Aorta (tissue), 4 donors: Measurements from ENCODE around the gene PLBD2. TPM values are rescaled to one million over a fixed set of nuclear protein-coding genes. Genes with fewer than 3 reads are reported as not detected.

Source experiments
- polyA plus RNA-seq, 2 donors: library from polyadenylated mRNA; stranded (reverse); fragments of 200-250 nt; gene quantifications; one replicate each; pipeline ENCODE4 v1.2.3, GENCODE V29; 2013
- total RNA-seq, 2 donors: library from RNA; stranded (reverse); fragmentation: NEBNext Ultra II Directional; extraction: Animal tissue kit (Norgen Biotek cat#: 25700); gene quantifications; one replicate each; pipeline ENCODE4 v1.2.1, GENCODE V29; 2021
- donor health status: healthy with polysubstance abuse.
- donor health status: Bipolar disorder and iron deficiency.
- donor health status: DM: no; HTN: no; CAD: no.
- donor health status: DM: yes; HTN: yes; CAD: no.

Gene PLBD2
- total and polyA plus RNA-seq, 4 donors, result 11.6 to 76.1 (median 46.1) TPM

Other genes starting within 250 kb of the PLBD2 start
- gene RASAL1, start 222.8 kb upstream of the PLBD2 start, total RNA-seq, result not detected
- gene RASAL1, start 222.8 kb upstream of the PLBD2 start, polyA plus RNA-seq, result not detected
- gene CFAP73, start 208.9 kb upstream of the PLBD2 start, total RNA-seq, result not detected
- gene CFAP73, start 208.9 kb upstream of the PLBD2 start, polyA plus RNA-seq, result under 1 TPM in 1 of 2 donors, not detected in 1; 0.10 TPM
- 10 to 100 TPM; 47.2 to 48.6 TPM for gene DDX54, start 173.1 kb upstream of the PLBD2 start, total RNA-seq
- gene DDX54, start 173.1 kb upstream of the PLBD2 start, polyA plus RNA-seq, result 10 to 100 TPM; 12.6 to 70.8 TPM
- 10 to 100 TPM in 1 of 2 donors, 1 to 10 TPM in 1; 6.1 to 10.0 TPM for gene RITA1, start 172.9 kb upstream of the PLBD2 start, total RNA-seq
- gene RITA1, start 172.9 kb upstream of the PLBD2 start, polyA plus RNA-seq, result 10 to 100 TPM; 10.8 to 11.5 TPM
- 100 to 1,000 TPM in 1 of 2 donors, 10 to 100 TPM in 1; 65.9 to 128 TPM for gene TPCN1, start 137.1 kb upstream of the PLBD2 start, total RNA-seq
- gene TPCN1, start 137.1 kb upstream of the PLBD2 start, polyA plus RNA-seq, result 100 to 1,000 TPM in 1 of 2 donors, 10 to 100 TPM in 1; 21.4 to 108 TPM
- gene SLC8B1, start 23.5 kb upstream of the PLBD2 start, total RNA-seq, result 10 to 100 TPM; 32.8 to 48.6 TPM
- 10 to 100 TPM in 1 of 2 donors, 1 to 10 TPM in 1; 8.1 to 46.6 TPM for gene SLC8B1, start 23.5 kb upstream of the PLBD2 start, polyA plus RNA-seq
- gene SDS, start 45.3 kb downstream of the PLBD2 start, total RNA-seq, result 1 to 10 TPM; 1.8 to 4.4 TPM
- 1 to 10 TPM; 1.0 to 9.9 TPM for gene SDS, start 45.3 kb downstream of the PLBD2 start, polyA plus RNA-seq
- gene SDSL, start 63.8 kb downstream of the PLBD2 start, total RNA-seq, result 1 to 10 TPM; 3.8 to 4.5 TPM
- 10 to 100 TPM in 1 of 2 donors, 1 to 10 TPM in 1; 9.1 to 13.4 TPM for gene SDSL, start 63.8 kb downstream of the PLBD2 start, polyA plus RNA-seq
- not detected for gene LHX5, start 113.3 kb downstream of the PLBD2 start, total RNA-seq
- gene LHX5, start 113.3 kb downstream of the PLBD2 start, polyA plus RNA-seq, result not detected